Measurements from ENCODE around the gene NID2. TPM values are rescaled to one million over a fixed set of nuclear protein-coding genes. Genes with fewer than 3 reads are reported as not detected.

The NID2 gene
- total and polyA plus RNA-seq, 2 of the 4 experiments (the other 2 are of a cell fraction), result 101 to 303 TPM

- H4K5ac ChIP-seq (ENCODE audit: low read depth, low read length), result no peak overlapping the region
- no peak overlapping the region for H2BK120ac ChIP-seq (ENCODE audit: low read depth, low read length)
- no peak overlapping the region for H2BK20ac ChIP-seq (ENCODE audit: low read depth, low read length)
- H3K4me2 ChIP-seq (ENCODE audit: low read depth, low read length), result no peak overlapping the region
- peak; percentile 91 for TF ChIP-seq MAFK (IDR thresholded peaks at IDR 0.05; ENCODE audit: low read depth, low read length)
- TF ChIP-seq SMC3 (IDR thresholded peaks at IDR 0.05; ENCODE audit: low read depth, low read length), result no peak
- dilution Hi-C loops (cut with HindIII; ENCODE audit: low sequenced_read_pairs, unreplicated experiment), result no loop called here
- no peak overlapping the region for H3K9ac ChIP-seq (ENCODE audit: low read depth, low read length)
- no peak overlapping the region for H3K4ac ChIP-seq (ENCODE audit: low read depth, low read length)
- intact Hi-C loops (cut with micrococcal nuclease), result no loop called here
- H3K36me3 ChIP-seq (ENCODE audit: control insufficient read depth, insufficient read depth, low read length), result peaks cover 81% of the 10 kb centered on the region
- ATAC-seq (ENCODE audit: low read depth) (no peak), DNase-seq (no peak)
- peaks cover 37 to 68% of the 10 kb centered on the region in 2 experiments for H3K79me1 ChIP-seq (ENCODE audit: low read depth in 1 of 2, low read length in 2 of 2)
- peaks cover 14% of the 10 kb centered on the region for H3K9me1 ChIP-seq (ENCODE audit: insufficient read depth, low read length)
- no peak overlapping the region for H2BK15ac ChIP-seq (ENCODE audit: low read depth, low read length)
- no peak overlapping the region for H4K91ac ChIP-seq (ENCODE audit: insufficient read depth, low read depth, low read length)
- H3K14ac ChIP-seq (replicated peaks; ENCODE audit: low read depth, low read length), result no peak overlapping the region
- H4K20me1 ChIP-seq (ENCODE audit: insufficient read depth, low read length), result no peaks in the 10 kb centered on the region
- in situ Hi-C loops (cut with MboI; ENCODE audit: low sequenced_read_pairs), result loop anchor here (25.0 kb wide), 1 partner anchor 700 kb away; the partner anchor contains the start of gene PSMC6
- H3K27me3 ChIP-seq (ENCODE audit: control insufficient read depth, insufficient read depth, low read length), result no peaks in the 10 kb centered on the region
- POLR2A ChIA-PET (ENCODE audit: unreplicated experiment), result interaction anchor here (0.6 kb wide), 1 partner anchor 9 kb away, joined by 4 read pairs; no protein-coding TSS in a partner anchor
- peak overlapping the region; percentile 34; the same call in 1 of the 2 replicates for H3K27ac ChIP-seq (ENCODE audit: insufficient read depth, low read length)
- no peak overlapping the region for H3K4me3 ChIP-seq (ENCODE audit: insufficient read depth, low read depth, low read length)
- no TSS peak for BruUV-seq (replicated peaks)
- WGBS, 2 experiments (ENCODE audit: extremely low coverage in 2 of 2, insufficient read length in 1 of 2), result no CpG with 5 or more reads among the region's 4 CpGs
- no peak overlapping the region for H3K18ac ChIP-seq (ENCODE audit: low read depth, low read length)
- H2AK5ac ChIP-seq (ENCODE audit: low read depth, low read length), result no peak overlapping the region
- CTCF ChIA-PET, result no interaction called here
- H4K8ac ChIP-seq (ENCODE audit: low read depth in 2 of 2, low read length in 2 of 2), result no peak overlapping the region
- no peak overlapping the region for H2AFZ ChIP-seq (replicated peaks; ENCODE audit: low read length, poor library complexity)
- H2BK5ac ChIP-seq (ENCODE audit: low read depth, low read length, poor library complexity, severe bottlenecking), result no peak overlapping the region
- H3K23ac ChIP-seq (ENCODE audit: low read depth, low read length), result no peak overlapping the region
- H3K56ac ChIP-seq (ENCODE audit: extremely low read depth, insufficient read depth, low read length), result no peak overlapping the region
- H3K9me3 ChIP-seq (ENCODE audit: control insufficient read depth, insufficient read depth, low read length), result no peaks in the 10 kb centered on the region
- H3K4me1 ChIP-seq (ENCODE audit: control insufficient read depth, insufficient read depth, low read length), result peaks cover 2% of the 10 kb centered on the region; the same call in 1 of the 2 replicates
- no peak overlapping the region for H2AK9ac ChIP-seq (replicated peaks; ENCODE audit: low read depth, low read length, poor library complexity)
These were observed 56.2 kb downstream of the NID2 start for GRCh38 chr14:52012635-52013034.
